GM10248 (cell line): ENCODE data around the gene STAB1.

Source experiments
- CTCF ChIA-PET: fragments of 300-600 bp; sonication (Branson Sonifier 250); formaldehyde crosslinking; extraction: SDS; loops from one replicate; lab custom pipeline; 2021; ENCODE audit warnings: antibody characterized with exemption; lab: Yijun Ruan, JAX
- POLR2A ChIA-PET: fragments of 350-650 bp; sonication (Branson Sonifier 250); formaldehyde crosslinking; extraction: SDS; loops from one replicate; lab custom pipeline; 2020; ENCODE audit warnings: antibody characterized with exemption; lab: Yijun Ruan, JAX
- DNase-seq: peaks from one replicate; pipeline ENCODE4 v3.0.0; 2012; ENCODE audit errors: extremely low spot score
- CTCF ChIP-seq: IDR thresholded peaks from 2 replicates; pipeline ENCODE4 v1.5.1; 2012; ENCODE audit warnings: mild to moderate bottlenecking, low read depth; ENCODE audit errors: extremely low read depth, missing control alignments, control extremely low read depth

Gene STAB1

GRCh38 chr3:52517796-52518722 lies 22.9 kb downstream of the STAB1 start:
- CTCF ChIA-PET = interaction anchor here (0.9 kb wide), 1 partner anchor 27 kb away, joined by 3 read pairs; no protein-coding TSS in a partner anchor

GRCh38 chr3:52518723-52519444 lies 23.7 kb downstream of the STAB1 start:
- POLR2A ChIA-PET = no interaction called here
- CTCF ChIA-PET = no interaction called here
- TF ChIP-seq CTCF = no peak
- DNase-seq = no peak

More at GRCh38 chr3:52517796-52518722, 22.9 kb downstream of the STAB1 start:
- no peak for TF ChIP-seq CTCF
- POLR2A ChIA-PET = no interaction called here
- DNase-seq = no peak

- POLR2A ChIA-PET = no interaction called here
- no peak for TF ChIP-seq CTCF
- no peak for DNase-seq
- CTCF ChIA-PET = no interaction called here
Observed at GRCh38 chr3:52519445-52520140, 24.5 kb downstream of the STAB1 start.

- TF ChIP-seq CTCF = no peak
- ChIA-PET POLR2A (no interaction called here), CTCF (no interaction called here)
- no peak for DNase-seq
Observed at GRCh38 chr3:52520141-52520667, 25.1 kb downstream of the STAB1 start.

GRCh38 chr3:52520716-52521487 lies 25.8 kb downstream of the STAB1 start:
- no peak for DNase-seq
- TF ChIP-seq CTCF = no peak
- ChIA-PET POLR2A (no interaction called here), CTCF (interaction anchor here (0.8 kb wide), 1 partner anchor 9 kb away, joined by 3 read pairs; no protein-coding TSS in a partner anchor)
